ENCODE results near the gene HAPSTR1. TPM values are rescaled to one million over a fixed set of nuclear protein-coding genes. Genes with fewer than 3 reads are reported as not detected.

HAPSTR1 gene
- total RNA-seq, 1 experiment from 2014 or later, result 85.2 TPM

DNA sequence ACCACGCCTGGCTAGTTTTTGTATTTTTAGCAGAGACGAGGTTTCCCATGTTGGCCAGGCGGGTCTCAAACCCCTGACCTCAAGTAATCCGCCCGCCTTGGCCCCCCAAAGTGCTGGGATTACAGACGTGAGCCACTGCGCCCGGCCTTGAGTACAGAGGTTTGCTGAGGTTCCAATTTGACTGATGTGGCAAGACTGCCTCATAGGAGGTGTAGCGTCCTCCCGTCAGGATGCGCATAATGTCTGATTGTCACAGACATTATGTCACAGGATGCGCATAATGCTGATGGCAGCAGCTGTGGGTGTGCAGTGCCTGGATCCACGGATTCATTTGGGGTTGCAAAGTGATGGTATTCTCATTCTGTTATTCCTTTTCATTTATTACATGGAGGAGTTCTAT, 45.2 kb downstream of the HAPSTR1 start:
- no peak overlapping the region for H3K9ac ChIP-seq (ENCODE audit: extremely low read depth, insufficient read length, low read length)
- H4K5ac ChIP-seq (ENCODE audit: insufficient read length, low read depth, low read length), result no peak overlapping the region
- H2AK5ac ChIP-seq (ENCODE audit: insufficient read length, low read length), result no peak overlapping the region
- TF ChIP-seq, protein P1, sequence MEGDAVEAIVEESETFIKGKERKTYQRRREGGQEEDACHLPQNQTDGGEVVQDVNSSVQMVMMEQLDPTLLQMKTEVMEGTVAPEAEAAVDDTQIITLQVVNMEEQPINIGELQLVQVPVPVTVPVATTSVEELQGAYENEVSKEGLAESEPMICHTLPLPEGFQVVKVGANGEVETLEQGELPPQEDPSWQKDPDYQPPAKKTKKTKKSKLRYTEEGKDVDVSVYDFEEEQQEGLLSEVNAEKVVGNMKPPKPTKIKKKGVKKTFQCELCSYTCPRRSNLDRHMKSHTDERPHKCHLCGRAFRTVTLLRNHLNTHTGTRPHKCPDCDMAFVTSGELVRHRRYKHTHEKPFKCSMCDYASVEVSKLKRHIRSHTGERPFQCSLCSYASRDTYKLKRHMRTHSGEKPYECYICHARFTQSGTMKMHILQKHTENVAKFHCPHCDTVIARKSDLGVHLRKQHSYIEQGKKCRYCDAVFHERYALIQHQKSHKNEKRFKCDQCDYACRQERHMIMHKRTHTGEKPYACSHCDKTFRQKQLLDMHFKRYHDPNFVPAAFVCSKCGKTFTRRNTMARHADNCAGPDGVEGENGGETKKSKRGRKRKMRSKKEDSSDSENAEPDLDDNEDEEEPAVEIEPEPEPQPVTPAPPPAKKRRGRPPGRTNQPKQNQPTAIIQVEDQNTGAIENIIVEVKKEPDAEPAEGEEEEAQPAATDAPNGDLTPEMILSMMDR (conservative IDR thresholded peaks at IDR 0.05), result no peak
- H3K23me2 ChIP-seq (ENCODE audit: insufficient read length, low read depth, low read length, poor library complexity, severe bottlenecking), result no peaks in the 10 kb centered on the region
- H3K36me3 Mint-ChIP-seq (ENCODE audit: insufficient read depth in 1 of 3, low read depth in 3 of 3), result peaks cover 2 to 4% (median 3%) of the 10 kb centered on the region in 3 experiments; a peak in 5 of 7 replicates
- no peak overlapping the region for H3K56ac ChIP-seq (ENCODE audit: insufficient read length, low read depth, low read length)
- no peaks in the 10 kb centered on the region for H3K79me2 ChIP-seq (ENCODE audit: insufficient read depth, low read length)
- peaks cover 2% of the 10 kb centered on the region in 2 experiments; a peak in 2 of 5 replicates for H3K9me3 Mint-ChIP-seq
- H2BK5ac ChIP-seq (ENCODE audit: insufficient read length, low read length), result no peak overlapping the region
- no peak overlapping the region for H3K4me2 ChIP-seq (ENCODE audit: insufficient read depth, insufficient read length, low read length)
- no peak overlapping the region for H3K23ac ChIP-seq (ENCODE audit: insufficient read length, low read depth, low read length)
- H4K91ac ChIP-seq (ENCODE audit: insufficient read length, low read depth, low read length), result no peak overlapping the region
- H3K4ac ChIP-seq (ENCODE audit: low read depth, low read length), result no peak overlapping the region
- H3K27ac Mint-ChIP-seq, result no peak overlapping the region
- H3K14ac ChIP-seq (ENCODE audit: insufficient read depth, low read length), result no peak overlapping the region
- no peaks in the 10 kb centered on the region; the same call in 1 of the 2 replicates for H3K4me1 ChIP-seq (ENCODE audit: insufficient read depth, low read length)
- no peak overlapping the region for H2BK120ac ChIP-seq (ENCODE audit: low read depth, low read length, poor library complexity, severe bottlenecking)
- no peaks in the 10 kb centered on the region for H3K27me3 ChIP-seq (ENCODE audit: insufficient read depth, low read length)
- no peak overlapping the region for H2AFZ ChIP-seq (ENCODE audit: low read length)
- H2BK12ac ChIP-seq (ENCODE audit: insufficient read length, low read depth, low read length), result no peak overlapping the region
- peaks cover 13% of the 10 kb centered on the region for H3K27me3 Mint-ChIP-seq (ENCODE audit: low read depth)
- DNase-seq, result no peak
- no peak overlapping the region for H3T11ph ChIP-seq (ENCODE audit: low read length)
- H3K27ac ChIP-seq (ENCODE audit: insufficient read length, low read depth, low read length), result no peak overlapping the region
- H4K8ac ChIP-seq (replicated peaks; ENCODE audit: insufficient read length, low read depth, low read length), result no peak overlapping the region
- H2BK20ac ChIP-seq (ENCODE audit: low read depth, low read length, poor library complexity, severe bottlenecking), result no peak overlapping the region
- H3K18ac ChIP-seq (ENCODE audit: insufficient read length, low read depth, low read length), result no peak overlapping the region
- no peaks in the 10 kb centered on the region for H3K79me1 ChIP-seq (ENCODE audit: insufficient read depth, low read depth, low read length, poor library complexity, severe bottlenecking)
- H4K20me1 ChIP-seq (ENCODE audit: control insufficient read depth, insufficient read depth, insufficient read length), result no peaks in the 10 kb centered on the region
- no peaks in the 10 kb centered on the region for H3K9me3 ChIP-seq (ENCODE audit: control insufficient read depth, low read depth, low read length)
- no peak overlapping the region for H2BK15ac ChIP-seq (ENCODE audit: low read depth, low read length)
- peaks cover 11 to 12% of the 10 kb centered on the region in 2 experiments for H3K4me1 Mint-ChIP-seq
- H3K4me3 Mint-ChIP-seq, result no peak overlapping the region
- WGBS (ENCODE audit: extremely low coverage, insufficient read length, low lambda C conversion rate), result no CpG with 5 or more reads among the region's 13 CpGs

All from H9 (cell line).